ENCODE data around the gene BICDL2. TPM values are rescaled to one million over a fixed set of nuclear protein-coding genes. Genes with fewer than 3 reads are reported as not detected.
A peak's percentile ranks its signal among the peaks of the same experiment; 100 is the strongest.
"Not testable (repeated sequence)": the region's sequence is repeated elsewhere in the genome, so short reads cannot be mapped to it uniquely, and the experiment has no call there.

BICDL2 gene
- total and polyA plus RNA-seq, 4 experiments from 2014 or later = not detected

GRCh38 chr16:3080024-3080423 lies 43.3 kb upstream of the BICDL2 start:
- intact Hi-C loops (cut with micrococcal nuclease) = no loop called here
- Histone ChIP-seq H3K27me3 (ENCODE audit: insufficient read depth, low read length) (no peaks in the 10 kb centered on the region), H3K4me3 (ENCODE audit: low read length in 2 of 2) (no peak overlapping the region), H3K27ac (ENCODE audit: low read depth, low read length) (no peak overlapping the region), H3K36me3 (ENCODE audit: insufficient read depth, low read length) (no peaks in the 10 kb centered on the region), H3K4me1 (ENCODE audit: insufficient read depth, low read length) (peaks cover 65% of the 10 kb centered on the region), H3K9me3 (ENCODE audit: control insufficient read depth in 1 of 2, low read length in 2 of 2) (no peaks in the 10 kb centered on the region)
- Mint-ChIP-seq H3K36me3 (peaks cover 5 to 14% of the 10 kb centered on the region in 2 donors), H3K4me1 (peaks cover 49 to 94% (median 70%) of the 10 kb centered on the region in 4 donors), H3K27ac (peak overlapping the region; percentile 64 to 93 (median 91)), H3K27me3 (no peaks in the 10 kb centered on the region), H3K9me3 (peaks cover 0 to 6% (median 0%) of the 10 kb centered on the region in 8 donors), H3K4me3 (peak overlapping the region in 5 of 8 donors; percentile 2 to 49 (median 38))
- ChIA-PET CTCF (ENCODE audit: partially characterized antibody) (interaction anchor here (1.3 to 8.2 kb wide), 7 partner anchors 14 to 49 kb away, joined by 5 to 78 read pairs (median 7); partner anchors contain the start of genes IL32 and ZSCAN10), POLR2A (ENCODE audit: partially characterized antibody) (interaction anchor here (1.4 to 11.4 kb wide), 3 partner anchors 13 to 21 kb away, joined by 7 to 217 read pairs (median 8); partner anchors contain the start of genes IL32 and ZSCAN10)
- no peak for DNase-seq

- ChIA-PET POLR2A (ENCODE audit: partially characterized antibody) (interaction anchor here (1.0 to 11.4 kb wide), 17 partner anchors 10 to 207 kb away, joined by 3 to 217 read pairs (median 14); partner anchors contain the start of genes IL32, ZNF213, ZNF263 and ZSCAN10), CTCF (ENCODE audit: partially characterized antibody) (interaction anchor here (1.0 to 8.2 kb wide), 15 partner anchors 10 to 53 kb away, joined by 3 to 78 read pairs (median 11); partner anchors contain the start of genes IL32 and ZSCAN10)
- no peaks in the 10 kb centered on the region for H3K9me3 ChIP-seq (ENCODE audit: control insufficient read depth in 1 of 2, low read length in 2 of 2)
- H3K27ac Mint-ChIP-seq = peak overlapping the region; percentile 91 to 99 (median 97)
- no peaks in the 10 kb centered on the region for H3K36me3 ChIP-seq (ENCODE audit: insufficient read depth, low read length)
- peak in 1 of 5 donors; percentile 31 for DNase-seq
- H3K4me1 ChIP-seq (ENCODE audit: insufficient read depth, low read length) = peaks cover 97% of the 10 kb centered on the region
- H3K36me3 Mint-ChIP-seq = peaks cover 5 to 14% of the 10 kb centered on the region in 2 donors
- peak overlapping the region; percentile 75 to 94 (median 82) for H3K4me3 Mint-ChIP-seq
- H3K27me3 ChIP-seq (ENCODE audit: insufficient read depth, low read length) = no peaks in the 10 kb centered on the region
- H3K4me1 Mint-ChIP-seq = peaks cover 66 to 97% (median 82%) of the 10 kb centered on the region in 4 donors
- peak overlapping the region in 1 of 2 donors; percentile 52 for H3K4me3 ChIP-seq (ENCODE audit: low read length in 2 of 2)
- H3K27ac ChIP-seq (ENCODE audit: low read depth, low read length) = peak overlapping the region; percentile 77
- intact Hi-C loops (cut with micrococcal nuclease) = no loop called here
- H3K27me3 Mint-ChIP-seq = no peaks in the 10 kb centered on the region
- peaks cover 0 to 6% (median 0%) of the 10 kb centered on the region in 8 donors for H3K9me3 Mint-ChIP-seq
Observed at GRCh38 chr16:3076577-3076976, 39.8 kb upstream of the BICDL2 start.

- H3K9me3 Mint-ChIP-seq; DNase-seq; H3K27me3 Mint-ChIP-seq; H3K36me3 ChIP-seq (ENCODE audit: insufficient read depth, low read length); H3K27me3 ChIP-seq (ENCODE audit: insufficient read depth, low read length); H3K9me3 ChIP-seq (ENCODE audit: control insufficient read depth in 1 of 2, low read length in 2 of 2): not testable (repeated sequence)
- Mint-ChIP-seq H3K27ac (peak overlapping the region; percentile 91 to 99 (median 97)), H3K4me3 (peak overlapping the region; percentile 80 to 94 (median 83)), H3K4me1 (peaks cover 68 to 97% (median 83%) of the 10 kb centered on the region in 4 donors), H3K36me3 (peaks cover 2 to 13% of the 10 kb centered on the region in 2 donors)
- H3K27ac ChIP-seq (ENCODE audit: low read depth, low read length) = peak overlapping the region; percentile 77
- intact Hi-C loops (cut with micrococcal nuclease) = loop anchor here (1.0 to 2.0 kb wide), 3 partner anchors 11 to 30 kb away; partner anchors contain the start of gene IL32
- peak overlapping the region in 1 of 2 donors; percentile 52 for H3K4me3 ChIP-seq (ENCODE audit: low read length in 2 of 2)
- ChIA-PET POLR2A (ENCODE audit: partially characterized antibody) (interaction anchor here (0.6 to 11.4 kb wide), 19 partner anchors 9 to 380 kb away, joined by 3 to 217 read pairs (median 12); partner anchors contain the start of genes IL32, ZNF174, ZNF213 and ZSCAN10), CTCF (ENCODE audit: partially characterized antibody) (interaction anchor here (1.0 to 8.2 kb wide), 13 partner anchors 9 to 85 kb away, joined by 3 to 78 read pairs (median 13); partner anchors contain the start of genes IL32 and ZSCAN10)
- H3K4me1 ChIP-seq (ENCODE audit: insufficient read depth, low read length) = peaks cover 98% of the 10 kb centered on the region
Observed at GRCh38 chr16:3075946-3076345, 39.2 kb upstream of the BICDL2 start.

DNA sequence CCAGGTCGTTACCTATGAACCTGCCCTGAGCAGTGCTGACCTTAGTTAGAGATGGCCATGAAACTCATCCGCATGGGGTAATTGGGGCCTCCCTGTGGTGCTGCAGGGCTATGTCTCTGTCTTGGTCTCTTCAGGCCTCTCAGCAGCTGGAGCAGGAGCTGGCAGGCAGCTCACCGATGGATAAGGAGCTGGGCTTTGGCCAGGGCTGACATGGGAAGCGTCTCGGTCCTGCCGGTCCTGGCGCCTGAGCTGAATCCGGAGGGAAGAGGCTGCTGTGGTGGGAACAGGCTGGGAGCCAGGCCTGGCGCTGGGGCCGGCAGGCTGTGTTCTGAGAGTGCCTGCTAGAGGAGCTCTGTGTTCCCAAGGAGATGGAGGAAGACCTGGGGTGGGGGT lies 38.8 kb upstream of the BICDL2 start:
- ChIA-PET CTCF (ENCODE audit: partially characterized antibody) (interaction anchor here (1.2 to 8.2 kb wide), 14 partner anchors 10 to 85 kb away, joined by 3 to 78 read pairs (median 12); partner anchors contain the start of genes IL32, TNFRSF12A and ZSCAN10), POLR2A (ENCODE audit: partially characterized antibody) (interaction anchor here (0.6 to 11.4 kb wide), 27 partner anchors 9 to 381 kb away, joined by 3 to 217 read pairs (median 7); partner anchors contain the start of genes HCFC1R1, IL32, THOC6 and ZNF174)
- Mint-ChIP-seq H3K4me3 (peak overlapping the region; percentile 74 to 87 (median 83)), H3K27me3 (no peaks in the 10 kb centered on the region), H3K4me1 (peaks cover 66 to 97% (median 84%) of the 10 kb centered on the region in 4 donors), H3K9me3 (peaks cover 0 to 2% (median 0%) of the 10 kb centered on the region in 8 donors), H3K27ac (peak overlapping the region; percentile 91 to 99 (median 97)), H3K36me3 (peaks cover 0 to 11% of the 10 kb centered on the region in 2 donors)
- Histone ChIP-seq H3K36me3 (ENCODE audit: insufficient read depth, low read length) (no peaks in the 10 kb centered on the region), H3K4me3 (ENCODE audit: low read length in 2 of 2) (peak overlapping the region; percentile 4 to 29), H3K27ac (ENCODE audit: low read depth, low read length) (peak overlapping the region; percentile 77), H3K4me1 (ENCODE audit: insufficient read depth, low read length) (peaks cover 98% of the 10 kb centered on the region), H3K27me3 (ENCODE audit: insufficient read depth, low read length) (no peaks in the 10 kb centered on the region), H3K9me3 (ENCODE audit: control insufficient read depth in 1 of 2, low read length in 2 of 2) (no peaks in the 10 kb centered on the region)
- DNase-seq = peak in 1 of 5 donors; percentile 26
- intact Hi-C loops (cut with micrococcal nuclease) = loop anchor here (1.0 to 2.0 kb wide), 3 partner anchors 10 to 31 kb away; partner anchors contain the start of gene IL32

GRCh38 chr16:3074860-3075522 lies 38.2 kb upstream of the BICDL2 start:
- H3K4me3 ChIP-seq (ENCODE audit: low read length in 2 of 2) = peak overlapping the region; percentile 4 to 29
- H3K4me1 Mint-ChIP-seq = peaks cover 69 to 98% (median 85%) of the 10 kb centered on the region in 4 donors
- intact Hi-C loops (cut with micrococcal nuclease) = loop anchor here (1.0 to 2.0 kb wide), 3 partner anchors 10 to 31 kb away; partner anchors contain the start of gene IL32
- H3K4me3 Mint-ChIP-seq = peak overlapping the region; percentile 74 to 87 (median 83)
- H3K27ac Mint-ChIP-seq = peak overlapping the region; percentile 91 to 99 (median 97)
- H3K9me3 ChIP-seq (ENCODE audit: control insufficient read depth in 1 of 2, low read length in 2 of 2) = no peaks in the 10 kb centered on the region
- peaks cover 0 to 2% (median 0%) of the 10 kb centered on the region in 8 donors for H3K9me3 Mint-ChIP-seq
- ChIA-PET POLR2A (ENCODE audit: partially characterized antibody) (interaction anchor here (0.8 to 11.4 kb wide), 31 partner anchors 8 to 1400 kb away, joined by 3 to 217 read pairs (median 6); partner anchors contain the start of genes HCFC1R1, IL32, THOC6 and ZNF174), CTCF (ENCODE audit: partially characterized antibody) (interaction anchor here (0.7 to 8.2 kb wide), 18 partner anchors 10 to 578 kb away, joined by 3 to 78 read pairs (median 4); partner anchors contain the start of genes IL32, TNFRSF12A, ZNF213 and ZSCAN10)
- H3K27me3 ChIP-seq (ENCODE audit: insufficient read depth, low read length) = no peaks in the 10 kb centered on the region
- no peaks in the 10 kb centered on the region for H3K36me3 ChIP-seq (ENCODE audit: insufficient read depth, low read length)
- H3K27me3 Mint-ChIP-seq = no peaks in the 10 kb centered on the region
- peak overlapping the region; percentile 77 for H3K27ac ChIP-seq (ENCODE audit: low read depth, low read length)
- H3K36me3 Mint-ChIP-seq = peaks cover 3 to 16% of the 10 kb centered on the region in 2 donors
- peaks cover 98% of the 10 kb centered on the region for H3K4me1 ChIP-seq (ENCODE audit: insufficient read depth, low read length)
- DNase-seq = peak; percentile 90 to 96 (median 91)

DNA sequence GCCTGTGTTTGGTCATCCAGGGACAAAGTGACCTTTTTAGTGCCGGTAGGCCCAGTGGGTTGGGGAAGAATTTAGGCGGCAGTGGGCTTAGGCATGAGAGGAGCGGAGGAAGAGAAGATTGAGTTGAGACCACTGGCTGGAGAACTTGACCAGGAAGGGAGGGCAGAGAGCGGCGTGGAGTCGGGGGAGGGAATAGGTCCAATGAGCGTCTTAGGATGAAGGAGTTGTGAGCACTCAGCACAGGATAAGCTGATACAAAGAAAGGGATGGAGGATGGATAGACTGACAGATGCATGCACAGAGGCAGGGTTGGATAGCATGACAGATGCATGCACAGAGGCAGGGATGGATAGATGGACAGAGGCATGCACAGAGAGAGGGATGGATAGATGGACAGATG lies 36.7 kb upstream of the BICDL2 start:
- peak overlapping the region in 1 of 2 donors; percentile 26 for H3K4me3 ChIP-seq (ENCODE audit: low read length in 2 of 2)
- Mint-ChIP-seq H3K4me1 (peaks cover 67 to 96% (median 81%) of the 10 kb centered on the region in 4 donors), H3K36me3 (peaks cover 16 to 26% of the 10 kb centered on the region in 2 donors), H3K27ac (peak overlapping the region; percentile 91 to 99 (median 97)), H3K9me3 (peaks cover 0 to 1% (median 0%) of the 10 kb centered on the region in 8 donors), H3K4me3 (peak overlapping the region; percentile 74 to 87 (median 82)), H3K27me3 (no peaks in the 10 kb centered on the region)
- ChIA-PET POLR2A (ENCODE audit: partially characterized antibody) (interaction anchor here (4.8 to 11.4 kb wide), 4 partner anchors 7 to 55 kb away, joined by 37 to 217 read pairs (median 68); partner anchors contain the start of gene IL32), CTCF (ENCODE audit: partially characterized antibody) (interaction anchor here (4.8 to 8.2 kb wide), 3 partner anchors 9 to 25 kb away, joined by 33 to 78 read pairs (median 57); partner anchors contain the start of genes IL32 and ZSCAN10)
- no peaks in the 10 kb centered on the region for H3K9me3 ChIP-seq (ENCODE audit: control insufficient read depth in 1 of 2, low read length in 2 of 2)
- intact Hi-C loops (cut with micrococcal nuclease) = no loop called here
- DNase-seq = no peak
- H3K36me3 ChIP-seq (ENCODE audit: insufficient read depth, low read length) = peaks cover 7% of the 10 kb centered on the region
- peak overlapping the region; percentile 77 for H3K27ac ChIP-seq (ENCODE audit: low read depth, low read length)
- H3K27me3 ChIP-seq (ENCODE audit: insufficient read depth, low read length) = no peaks in the 10 kb centered on the region
- H3K4me1 ChIP-seq (ENCODE audit: insufficient read depth, low read length) = peaks cover 96% of the 10 kb centered on the region
